H9 (cell line): ENCODE results near the gene RAB17. TPM values are rescaled to one million over a fixed set of nuclear protein-coding genes. Genes with fewer than 3 reads are reported as not detected.
A peak's percentile ranks its signal among the peaks of the same experiment; 100 is the strongest.

Source experiments
- DNase-seq: peaks from one replicate; pipeline ENCODE4 v3.0.0-alpha.2; 2017
- H2AFZ ChIP-seq: one replicate; pipeline ENCODE4 v1.6.1; 2013; ENCODE audit warnings: mild to moderate bottlenecking, low read length, control low read depth, moderate library complexity
- H2AK5ac ChIP-seq: 2 replicates; pipeline ENCODE4 v1.6.1; 2013; ENCODE audit warnings: low read length, control low read depth, mixed read lengths; ENCODE audit not compliant: insufficient read length
- H2BK120ac ChIP-seq: one replicate; pipeline ENCODE4 v1.6.1; 2013; ENCODE audit warnings: low read depth, mild to moderate bottlenecking, low read length, control low read depth, inconsistent platforms; ENCODE audit not compliant: poor library complexity, severe bottlenecking
- H2BK12ac ChIP-seq: 2 replicates; pipeline ENCODE4 v1.6.1; 2013; ENCODE audit warnings: low read length, control low read depth, mixed read lengths, low read depth; ENCODE audit not compliant: insufficient read length
- H2BK15ac ChIP-seq: 2 replicates; pipeline ENCODE4 v1.6.1; 2013; ENCODE audit warnings: low read depth, low read length, control low read depth
- H2BK20ac ChIP-seq: one replicate; pipeline ENCODE4 v1.6.1; 2013; ENCODE audit warnings: low read depth, mild to moderate bottlenecking, low read length, control low read depth, inconsistent platforms; ENCODE audit not compliant: poor library complexity, severe bottlenecking
- H2BK5ac ChIP-seq: 2 replicates; pipeline ENCODE4 v1.6.1; 2013; ENCODE audit warnings: low read length, control low read depth, mixed read lengths; ENCODE audit not compliant: insufficient read length
- H3K14ac ChIP-seq: 2 replicates; pipeline ENCODE4 v1.6.1; 2013; ENCODE audit warnings: low read length, control low read depth; ENCODE audit not compliant: insufficient read depth
- H3K18ac ChIP-seq: 2 replicates; pipeline ENCODE4 v1.6.1; 2013; ENCODE audit warnings: low read depth, mild to moderate bottlenecking, mixed read lengths, low read length, control low read depth; ENCODE audit not compliant: insufficient read length
- H3K23ac ChIP-seq: 2 replicates; pipeline ENCODE4 v1.6.1; 2013; ENCODE audit warnings: low read length, control low read depth, mixed read lengths, low read depth; ENCODE audit not compliant: insufficient read length
- H3K23me2 ChIP-seq: 2 replicates; pipeline ENCODE4 v1.6.1; 2013; ENCODE audit warnings: low read depth, mild to moderate bottlenecking, mixed read lengths, low read length, control low read depth; ENCODE audit not compliant: insufficient read length, poor library complexity, severe bottlenecking
- H3K27ac ChIP-seq: 2 replicates; pipeline ENCODE4 v1.5.1; 2013; ENCODE audit warnings: low read length, control low read depth, mixed read lengths, low read depth; ENCODE audit not compliant: insufficient read length
- H3K27me3 ChIP-seq: 2 replicates; pipeline ENCODE4 v1.6.1; 2013; ENCODE audit warnings: low read length, control low read depth, inconsistent platforms; ENCODE audit not compliant: insufficient read depth
- H3K4ac ChIP-seq: 2 replicates; pipeline ENCODE4 v1.6.1; 2013; ENCODE audit warnings: low read depth, mild to moderate bottlenecking, control low read depth, inconsistent platforms, low read length, moderate library complexity
- H3K4me1 ChIP-seq: 2 replicates; pipeline ENCODE4 v1.6.1; 2013; ENCODE audit warnings: low read length, control low read depth, inconsistent platforms; ENCODE audit not compliant: insufficient read depth
- H3K4me2 ChIP-seq: 2 replicates; pipeline ENCODE4 v1.6.1; 2013; ENCODE audit warnings: low read length, control low read depth, mixed read lengths; ENCODE audit not compliant: insufficient read length, insufficient read depth
- H3K56ac ChIP-seq: 2 replicates; pipeline ENCODE4 v1.6.1; 2013; ENCODE audit warnings: low read depth, mild to moderate bottlenecking, mixed read lengths, low read length, control low read depth; ENCODE audit not compliant: insufficient read length
- H3K79me1 ChIP-seq: 2 replicates; pipeline ENCODE4 v1.6.1; 2013; ENCODE audit warnings: low read depth, mild to moderate bottlenecking, moderate library complexity, low read length, control low read depth, inconsistent platforms; ENCODE audit not compliant: insufficient read depth, poor library complexity, severe bottlenecking
- H3K79me2 ChIP-seq: 2 replicates; pipeline ENCODE4 v1.6.1; 2013; ENCODE audit warnings: low read length, control low read depth, inconsistent platforms; ENCODE audit not compliant: insufficient read depth
- H3K9ac ChIP-seq: 2 replicates; pipeline ENCODE4 v1.6.1; 2013; ENCODE audit warnings: low read length, control low read depth, mixed read lengths; ENCODE audit not compliant: insufficient read length; ENCODE audit errors: extremely low read depth
- H3K9me3 ChIP-seq: one replicate; pipeline ENCODE4 v1.6.1; 2013; ENCODE audit warnings: low read depth, low read length, inconsistent platforms; ENCODE audit not compliant: control insufficient read depth
- H3T11ph ChIP-seq: one replicate; pipeline ENCODE4 v1.6.1; 2013; ENCODE audit warnings: mild to moderate bottlenecking, low read length, control low read depth, inconsistent platforms
- H4K20me1 ChIP-seq: one replicate; pipeline ENCODE4 v1.6.1; 2013; ENCODE audit not compliant: control insufficient read depth, insufficient read length, insufficient read depth
- H4K5ac ChIP-seq: 2 replicates; pipeline ENCODE4 v1.6.1; 2013; ENCODE audit warnings: low read depth, mild to moderate bottlenecking, mixed read lengths, low read length, control low read depth; ENCODE audit not compliant: insufficient read length
- H4K8ac ChIP-seq: replicated peaks from 2 replicates; pipeline ENCODE4 v1.6.1; 2013; ENCODE audit warnings: low read length, control low read depth, mixed read lengths, low read depth; ENCODE audit not compliant: insufficient read length
- H4K91ac ChIP-seq: 2 replicates; pipeline ENCODE4 v1.6.1; 2013; ENCODE audit warnings: low read depth, mild to moderate bottlenecking, moderate library complexity, mixed read lengths, low read length, control low read depth; ENCODE audit not compliant: insufficient read length
- H3K27ac Mint-ChIP-seq, 3 experiments: 2 replicates in 2 of 3; 3 replicates in 1 of 3; pipeline ENCODE4 v1.8.0; 2020 to 2021; ENCODE audit warnings: mixed read lengths in 3 of 3, mild to moderate bottlenecking in 1 of 3, moderate library complexity in 1 of 3
- H3K27me3 Mint-ChIP-seq: 2 replicates; pipeline ENCODE4 v1.8.0; 2021; ENCODE audit warnings: low read depth, mild to moderate bottlenecking, moderate library complexity, mixed read lengths
- H3K36me3 Mint-ChIP-seq, 3 experiments: 2 replicates in 2 of 3; 3 replicates in 1 of 3; pipeline ENCODE4 v1.8.0; 2020 to 2021; ENCODE audit warnings: low read depth in 3 of 3, mixed read lengths in 3 of 3; ENCODE audit not compliant: insufficient read depth in 1 of 3
- H3K4me1 Mint-ChIP-seq, 2 experiments: 2 replicates each; pipeline ENCODE4 v1.8.0; 2020; ENCODE audit warnings: mixed read lengths in 2 of 2
- H3K4me3 Mint-ChIP-seq, 2 experiments: 2 replicates in 1 of 2; 3 replicates in 1 of 2; pipeline ENCODE4 v1.8.0; 2020 to 2021; ENCODE audit warnings: mild to moderate bottlenecking in 2 of 2, mixed read lengths in 2 of 2, moderate library complexity in 1 of 2
- H3K9me3 Mint-ChIP-seq, 2 experiments: 2 replicates in 1 of 2; 3 replicates in 1 of 2; pipeline ENCODE4 v1.8.0; 2020; ENCODE audit warnings: mild to moderate bottlenecking in 2 of 2, mixed read lengths in 2 of 2, moderate library complexity in 1 of 2
- CTCF ChIP-seq: fragments of 200-600 bp; sonication (generic); conservative IDR thresholded peaks from 3 replicates; pipeline ENCODE4 v1.8.0; 2021; ENCODE audit warnings: antibody characterized with exemption, mild to moderate bottlenecking
- WGBS: extraction: QIAGEN DNeasy Blood & Tissue Kit; methylation state at CpG from one replicate; pipeline ENCODE4 v1.1.7; 2013; ENCODE audit warnings: missing lambda C conversion rate, low lambda C conversion rate, mixed read lengths; ENCODE audit not compliant: insufficient read length; ENCODE audit errors: extremely low coverage; 5-methylcytosine and 5-hydroxymethylcytosine counted together
- total RNA-seq: library from RNA; stranded (reverse); gene quantifications from 2 replicates; pipeline ENCODE4 v1.2.1, GENCODE V29; 2021

RAB17 gene
- total RNA-seq, 1 experiment from 2014 or later, result 31.9 TPM

DNA sequence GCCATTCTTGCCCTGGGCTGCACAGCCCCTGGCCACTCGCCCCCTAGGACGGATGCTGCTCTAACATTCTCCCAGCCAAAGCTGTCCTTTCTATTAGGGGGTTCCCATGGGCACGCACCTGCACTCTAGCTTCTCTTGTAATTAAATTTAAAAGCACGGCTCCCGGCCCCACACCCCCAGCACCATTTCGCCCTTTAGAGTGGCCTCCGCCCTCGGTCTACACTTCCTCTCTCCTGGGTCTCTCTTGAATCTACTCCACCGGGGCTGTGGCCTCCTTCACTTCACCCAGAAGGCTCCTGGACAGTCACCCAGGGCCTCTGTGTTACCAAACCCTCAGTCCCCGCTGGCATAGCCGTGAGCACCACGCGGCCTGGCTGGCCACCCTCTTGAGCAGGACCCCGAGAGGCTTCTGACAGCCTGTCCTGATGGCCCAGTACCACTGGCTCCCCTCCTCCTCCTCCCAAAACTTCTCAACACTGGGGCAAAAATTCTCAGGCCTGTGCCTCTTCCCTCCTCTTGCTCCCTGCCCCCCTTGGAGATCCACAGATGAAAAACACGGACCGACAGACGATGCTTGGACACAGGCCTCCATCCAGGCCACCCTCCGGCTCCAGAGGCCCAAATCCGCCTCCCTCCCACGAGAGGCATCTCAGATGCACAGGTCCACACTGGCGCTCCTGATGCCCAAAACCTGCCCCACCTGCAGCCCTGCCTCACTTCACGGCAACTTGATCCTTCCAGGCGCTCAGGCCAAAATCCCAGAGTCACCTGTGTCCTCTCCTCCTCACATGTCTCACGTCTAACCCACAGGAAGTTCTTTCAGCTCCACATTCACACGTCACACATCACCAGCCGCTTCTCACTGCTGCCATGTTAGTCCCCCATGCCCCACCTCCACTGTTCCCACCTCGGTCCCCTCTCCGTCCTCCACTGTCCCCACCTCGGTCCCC, 6.9 kb upstream of the RAB17 start:
- Histone ChIP-seq H4K8ac (no peak overlapping the region), H3K4me2 (no peak overlapping the region), H2BK12ac (no peak overlapping the region), H4K5ac (no peak overlapping the region), H3K14ac (no peak overlapping the region), H4K20me1 (no peaks in the 10 kb centered on the region), H3K4me1 (peaks cover 14% of the 10 kb centered on the region; the same call in 1 of the 2 replicates), H3T11ph (no peak overlapping the region), H2AK5ac (no peak overlapping the region), H3K18ac (no peak overlapping the region), H3K56ac (no peak overlapping the region), H2BK120ac (no peak overlapping the region), H2AFZ (no peak overlapping the region), H3K9ac (no peak overlapping the region), H3K27me3 (no peaks in the 10 kb centered on the region), H3K23ac (no peak overlapping the region), H3K27ac (no peak overlapping the region), H3K4ac (no peak overlapping the region), H2BK5ac (no peak overlapping the region), H2BK20ac (no peak overlapping the region), H3K23me2 (no peaks in the 10 kb centered on the region), H3K79me2 (no peaks in the 10 kb centered on the region), H3K9me3 (no peaks in the 10 kb centered on the region), H2BK15ac (no peak overlapping the region), H3K79me1 (no peaks in the 10 kb centered on the region), H4K91ac (no peak overlapping the region)
- DNase-seq, result peak; percentile 25
- TF ChIP-seq CTCF, result no peak
- Mint-ChIP-seq H3K36me3 (no peaks in the 10 kb centered on the region; a peak in 2 of 7 replicates), H3K9me3 (no peaks in the 10 kb centered on the region), H3K4me1 (peaks cover 73 to 82% of the 10 kb centered on the region in 2 experiments), H3K27me3 (peaks cover 7% of the 10 kb centered on the region), H3K4me3 (0 out of 5 replicates have a peak overlapping the region, but pooled peaks of 1 of the 2 experiments have one; percentile 19), H3K27ac (peak overlapping the region in 1 of 3 experiments; percentile 12; a peak in 2 of 7 replicates)
- no CpG with 5 or more reads among the region's 29 CpGs for WGBS
